SU-DHL-6 (cell line): Measurements from ENCODE around the gene IL4R.

Source experiments
- H2AFZ ChIP-seq: fragments of 200-600 bp; sonication (generic); 2 replicates; pipeline ENCODE4 v1.6.1; 2014; ENCODE audit warnings: low read depth, mild to moderate bottlenecking, moderate library complexity, mixed read lengths, antibody characterized with exemption, low read length; ENCODE audit not compliant: severe bottlenecking
- H3F3A ChIP-seq: fragments of 200-600 bp; shearing (Covaris generic); 2 replicates; pipeline ENCODE4 v1.6.0; 2016; ENCODE audit warnings: antibody characterized with exemption, mild to moderate bottlenecking; ENCODE audit not compliant: insufficient read depth
- H3K27ac ChIP-seq: fragments of 200-600 bp; sonication (generic); 2 replicates; pipeline ENCODE4 v1.5.1; 2016; ENCODE audit warnings: low read depth, mild to moderate bottlenecking, low read length, moderate library complexity, mixed read lengths
- H3K27me3 ChIP-seq: fragments of 200-600 bp; sonication (generic), shearing (Covaris generic); 2 replicates; pipeline ENCODE4 v1.6.0; 2014; ENCODE audit warnings: mild to moderate bottlenecking, low read length
- H3K36me3 ChIP-seq: fragments of 200-600 bp; sonication (generic); 2 replicates; pipeline ENCODE4 v1.6.1; 2014; ENCODE audit warnings: mild to moderate bottlenecking, low read length, mixed read lengths
- H3K4me2 ChIP-seq: fragments of 300-600, 200-600 bp; shearing (Covaris generic), sonication (generic); 2 replicates; pipeline ENCODE4 v1.6.0; 2014; ENCODE audit warnings: low read length, low read depth, mild to moderate bottlenecking; ENCODE audit not compliant: poor library complexity, severe bottlenecking
- H3K4me3 ChIP-seq: fragments of 200-600 bp; sonication (generic); 2 replicates; pipeline ENCODE4 v1.5.1; 2014; ENCODE audit warnings: antibody characterized with exemption, low read length, mild to moderate bottlenecking, mixed read lengths; ENCODE audit not compliant: insufficient read depth, poor library complexity, severe bottlenecking
- H3K79me2 ChIP-seq: fragments of 200-600 bp; sonication (generic); 2 replicates; pipeline ENCODE4 v1.6.1; 2014; ENCODE audit warnings: mild to moderate bottlenecking, low read length, moderate library complexity; ENCODE audit not compliant: insufficient read depth
- H3K9ac ChIP-seq: fragments of 200-600 bp; sonication (generic); 2 replicates; pipeline ENCODE4 v1.7.0; 2014; ENCODE audit warnings: mild to moderate bottlenecking, low read length
- H3K9me2 ChIP-seq: fragments of 200-600 bp; sonication (generic); replicated peaks from 2 replicates; pipeline ENCODE4 v1.6.1; 2014; ENCODE audit warnings: low read length; ENCODE audit not compliant: insufficient read depth
- H3K9me3 ChIP-seq: fragments of 200-600 bp; sonication (generic); 2 replicates; pipeline ENCODE4 v1.6.1; 2014; ENCODE audit warnings: low read length, mixed read lengths; ENCODE audit not compliant: insufficient read depth
- H4K20me1 ChIP-seq: fragments of 200-600 bp; sonication (generic); 2 replicates; pipeline ENCODE4 v1.6.1; 2014; ENCODE audit warnings: low read depth, mild to moderate bottlenecking, antibody characterized with exemption, low read length, moderate library complexity, mixed read lengths
- CTCF ChIP-seq: fragments of 200-600 bp; sonication (generic); IDR thresholded peaks from one replicate; pipeline ENCODE4 v1.5.1; 2017; ENCODE audit warnings: antibody characterized with exemption, mild to moderate bottlenecking, low read length, moderate library complexity; ENCODE audit not compliant: insufficient read depth, poor library complexity, severe bottlenecking
- EZH2phosphoT487 ChIP-seq: fragments of 200-600 bp; sonication (generic), shearing (Covaris generic); conservative IDR thresholded peaks from 2 replicates; pipeline ENCODE4 v1.6.1; 2018; ENCODE audit warnings: mild to moderate bottlenecking, antibody characterized with exemption, low read length, moderate library complexity, mixed read lengths

The IL4R gene

GRCh38 chr16:27333549-27333948 lies 19.8 kb downstream of the IL4R start:
- Histone ChIP-seq H3K27ac (no peak overlapping the region), H3F3A (no peaks in the 10 kb centered on the region), H4K20me1 (peaks cover 38% of the 10 kb centered on the region), H3K36me3 (peaks cover 38% of the 10 kb centered on the region; the same call in 1 of the 2 replicates), H3K27me3 (no peaks in the 10 kb centered on the region), H3K4me3 (no peak overlapping the region), H3K79me2 (peaks cover 97% of the 10 kb centered on the region), H2AFZ (no peak overlapping the region), H3K9me3 (no peaks in the 10 kb centered on the region), H3K9me2 (no peaks in the 10 kb centered on the region), H3K4me2 (no peak overlapping the region), H3K9ac (no peak overlapping the region)
- TF ChIP-seq EZH2phosphoT487 (no peak), CTCF (no peak)

GRCh38 chr16:27334192-27334764 lies 20.5 kb downstream of the IL4R start:
- TF ChIP-seq CTCF: no peak
- TF ChIP-seq EZH2phosphoT487: no peak
- H3K9me3 ChIP-seq: no peaks in the 10 kb centered on the region
- H3K27ac ChIP-seq: no peak overlapping the region
- no peak overlapping the region for H3K4me2 ChIP-seq
- H3F3A ChIP-seq: no peaks in the 10 kb centered on the region
- no peak overlapping the region for H3K9ac ChIP-seq
- H4K20me1 ChIP-seq: peaks cover 33% of the 10 kb centered on the region
- no peak overlapping the region for H2AFZ ChIP-seq
- no peaks in the 10 kb centered on the region for H3K9me2 ChIP-seq
- H3K36me3 ChIP-seq: peaks cover 40% of the 10 kb centered on the region; the same call in 1 of the 2 replicates
- peaks cover 95% of the 10 kb centered on the region for H3K79me2 ChIP-seq
- no peaks in the 10 kb centered on the region for H3K27me3 ChIP-seq
- H3K4me3 ChIP-seq: no peak overlapping the region

- TF ChIP-seq EZH2phosphoT487: no peak
- TF ChIP-seq CTCF: no peak
- Histone ChIP-seq H3K27me3 (no peaks in the 10 kb centered on the region), H3K36me3 (peaks cover 43% of the 10 kb centered on the region; the same call in 1 of the 2 replicates), H3K4me3 (no peak overlapping the region), H3K27ac (no peak overlapping the region), H3F3A (no peaks in the 10 kb centered on the region), H3K79me2 (peaks cover 94% of the 10 kb centered on the region), H3K9me3 (no peaks in the 10 kb centered on the region), H3K9ac (no peak overlapping the region), H3K4me2 (no peak overlapping the region), H4K20me1 (peaks cover 33% of the 10 kb centered on the region), H2AFZ (no peak overlapping the region), H3K9me2 (no peaks in the 10 kb centered on the region)
Observed at GRCh38 chr16:27334838-27335237, 21.1 kb downstream of the IL4R start.
